ENCODE measurements around the gene FIGNL2. TPM values are rescaled to one million over a fixed set of nuclear protein-coding genes. Genes with fewer than 3 reads are reported as not detected.
"Not testable (repeated sequence)": the region's sequence is repeated elsewhere in the genome, so short reads cannot be mapped to it uniquely, and the experiment has no call there.

Gene FIGNL2
- total RNA-seq, 1 donor from 2014 or later: 9.3 TPM

GRCh38 chr12:51833448-51834227 lies 14.9 kb downstream of the FIGNL2 start:
- peaks cover 77% of the 10 kb centered on the region for H3F3A ChIP-seq (ENCODE audit: low read depth)
- Mint-ChIP-seq H3K4me3 (peak overlapping the region; percentile 41), H3K27ac (no peak overlapping the region), H3K36me3 (peaks cover 7% of the 10 kb centered on the region), H3K4me1 (peaks cover 79% of the 10 kb centered on the region), H3K9me3 (no peaks in the 10 kb centered on the region), H3K27me3 (ENCODE audit: insufficient read depth, low read depth) (peaks cover 6% of the 10 kb centered on the region)
- H3K9ac ChIP-seq: no peak overlapping the region
- peaks cover 89% of the 10 kb centered on the region for H4K20me1 ChIP-seq (ENCODE audit: low read depth)
- peaks cover 82% of the 10 kb centered on the region for H3K4me1 ChIP-seq
- TF ChIP-seq EZH2phosphoT487 (IDR thresholded peaks at IDR 0.05) (no peak), EZH2 (IDR thresholded peaks at IDR 0.05) (no peak), CTCF (IDR thresholded peaks at IDR 0.05) (no peak)
- no peak overlapping the region for H2AFZ ChIP-seq (replicated peaks)
- H3K27ac ChIP-seq: no peak overlapping the region
- no peaks in the 10 kb centered on the region for H3K9me3 ChIP-seq (ENCODE audit: low read depth)
- DNase-seq (ENCODE audit: low spot score): no peak
- no peak overlapping the region for H3K4me3 ChIP-seq
- H3K79me2 ChIP-seq (ENCODE audit: low read depth): peaks cover 67% of the 10 kb centered on the region
- no peaks in the 10 kb centered on the region for H3K36me3 ChIP-seq
- H3K27me3 ChIP-seq: no peaks in the 10 kb centered on the region
- H3K4me2 ChIP-seq: no peak overlapping the region

- peaks cover 77% of the 10 kb centered on the region for H3F3A ChIP-seq (ENCODE audit: low read depth)
- no peaks in the 10 kb centered on the region for H3K36me3 ChIP-seq
- TF ChIP-seq EZH2 (IDR thresholded peaks at IDR 0.05): no peak
- no peak for TF ChIP-seq EZH2phosphoT487 (IDR thresholded peaks at IDR 0.05)
- no peak for TF ChIP-seq CTCF (IDR thresholded peaks at IDR 0.05)
- peaks cover 82% of the 10 kb centered on the region for H3K4me1 ChIP-seq
- no peak overlapping the region for H2AFZ ChIP-seq (replicated peaks)
- H3K4me2 ChIP-seq: no peak overlapping the region
- Mint-ChIP-seq H3K4me3 (no peak overlapping the region), H3K27ac (no peak overlapping the region), H3K36me3 (peaks cover 7% of the 10 kb centered on the region), H3K9me3 (no peaks in the 10 kb centered on the region), H3K27me3 (ENCODE audit: insufficient read depth, low read depth) (peaks cover 6% of the 10 kb centered on the region), H3K4me1 (peaks cover 79% of the 10 kb centered on the region)
- peaks cover 89% of the 10 kb centered on the region for H4K20me1 ChIP-seq (ENCODE audit: low read depth)
- peaks cover 67% of the 10 kb centered on the region for H3K79me2 ChIP-seq (ENCODE audit: low read depth)
- H3K4me3 ChIP-seq: no peak overlapping the region
- H3K27ac ChIP-seq: no peak overlapping the region
- H3K27me3 ChIP-seq: no peaks in the 10 kb centered on the region
- no peak for DNase-seq (ENCODE audit: low spot score)
- H3K9ac ChIP-seq: no peak overlapping the region
- no peaks in the 10 kb centered on the region for H3K9me3 ChIP-seq (ENCODE audit: low read depth)
Observed at GRCh38 chr12:51832354-51833107, 16.0 kb downstream of the FIGNL2 start.

- not testable (repeated sequence) for H3K27me3 ChIP-seq; DNase-seq (ENCODE audit: low spot score); H3K9me3 ChIP-seq (ENCODE audit: low read depth); H3K9ac ChIP-seq; H3K36me3 ChIP-seq; H2AFZ ChIP-seq (replicated peaks); H3K27me3 Mint-ChIP-seq (ENCODE audit: insufficient read depth, low read depth); H3K36me3 Mint-ChIP-seq; H3K4me3 ChIP-seq; H3K4me3 Mint-ChIP-seq; H3K9me3 Mint-ChIP-seq
- Histone ChIP-seq H3K4me2 (peak overlapping the region; percentile 66), H3F3A (ENCODE audit: low read depth) (peaks cover 76% of the 10 kb centered on the region), H3K27ac (peak overlapping the region; percentile 64), H3K79me2 (ENCODE audit: low read depth) (peaks cover 73% of the 10 kb centered on the region), H4K20me1 (ENCODE audit: low read depth) (peaks cover 90% of the 10 kb centered on the region), H3K4me1 (peaks cover 82% of the 10 kb centered on the region)
- H3K27ac Mint-ChIP-seq: peak overlapping the region; percentile 67
- peaks cover 78% of the 10 kb centered on the region for H3K4me1 Mint-ChIP-seq
Observed at GRCh38 chr12:51831817-51832216, 16.7 kb downstream of the FIGNL2 start.
